IMR-90 (cell line): Measurements from ENCODE around the gene DNAJC13. TPM values are rescaled to one million over a fixed set of nuclear protein-coding genes. Genes with fewer than 3 reads are reported as not detected.

Source experiments
- ATAC-seq: fragments of 200-7000 bp; cut with Tn5 transposase; 2 replicates; pipeline ENCODE4 v1.9.1; 2020; ENCODE audit warnings: low read depth, mild to moderate bottlenecking, moderate library complexity
- BruUV-seq: library from RNA; stranded (reverse); fragments of 400-500 nt; replicated peaks from 2 replicates; lab custom pipeline; 2021; lab: Mats Ljungman, UMichigan
- CTCF ChIA-PET: fragments of 300-600 bp; formaldehyde crosslinking; extraction: SDS; loops from one replicate; lab custom pipeline; 2021; ENCODE audit warnings: antibody characterized with exemption; lab: Yijun Ruan, JAX
- POLR2A ChIA-PET: fragments of 300-600 bp; sonication (Branson Sonifier 250); formaldehyde crosslinking; loops from one replicate; lab custom pipeline; 2022; ENCODE audit warnings: antibody characterized with exemption; ENCODE audit not compliant: unreplicated experiment; lab: Charles Lee
- DNase-seq: peaks from one replicate; pipeline ENCODE4 v3.0.0; 2013
- H2AFZ ChIP-seq: replicated peaks from 2 replicates; pipeline ENCODE3; 2013; ENCODE audit warnings: low read length, mild to moderate bottlenecking; ENCODE audit not compliant: poor library complexity
- H2AK5ac ChIP-seq: 2 replicates; pipeline ENCODE4 v1.6.1; 2013; ENCODE audit warnings: low read depth, low read length, inconsistent platforms
- H2AK9ac ChIP-seq: replicated peaks from 2 replicates; pipeline ENCODE3; 2013; ENCODE audit warnings: mild to moderate bottlenecking, low read depth, low read length, moderate library complexity; ENCODE audit not compliant: poor library complexity
- H2BK120ac ChIP-seq: 2 replicates; pipeline ENCODE4 v1.6.1; 2013; ENCODE audit warnings: low read depth, low read length, inconsistent platforms
- H2BK15ac ChIP-seq: 3 replicates; pipeline ENCODE4 v1.6.1; 2013; ENCODE audit warnings: low read depth, low read length, inconsistent platforms
- H2BK20ac ChIP-seq: 2 replicates; pipeline ENCODE4 v1.6.1; 2013; ENCODE audit warnings: low read depth, mild to moderate bottlenecking, inconsistent platforms, low read length, moderate library complexity
- H2BK5ac ChIP-seq: 2 replicates; pipeline ENCODE4 v1.6.1; 2013; ENCODE audit warnings: mild to moderate bottlenecking, low read depth, low read length, inconsistent platforms; ENCODE audit not compliant: poor library complexity, severe bottlenecking
- H3K14ac ChIP-seq: replicated peaks from 2 replicates; pipeline ENCODE4 v1.6.1; 2013; ENCODE audit warnings: low read depth, low read length, inconsistent platforms
- H3K18ac ChIP-seq: 2 replicates; pipeline ENCODE4 v1.6.1; 2013; ENCODE audit warnings: low read depth, low read length, control low read depth
- H3K23ac ChIP-seq: 2 replicates; pipeline ENCODE4 v1.6.1; 2013; ENCODE audit warnings: low read depth, low read length, inconsistent platforms
- H3K27ac ChIP-seq: 2 replicates; pipeline ENCODE4 v1.5.1; 2013; ENCODE audit warnings: mild to moderate bottlenecking, control low read depth, low read length; ENCODE audit not compliant: insufficient read depth
- H3K27me3 ChIP-seq: 2 replicates; pipeline ENCODE4 v1.6.1; 2013; ENCODE audit warnings: low read length; ENCODE audit not compliant: control insufficient read depth, insufficient read depth
- H3K36me3 ChIP-seq: 2 replicates; pipeline ENCODE4 v1.6.1; 2013; ENCODE audit warnings: low read length, mixed read lengths; ENCODE audit not compliant: control insufficient read depth, insufficient read depth
- H3K4ac ChIP-seq: 2 replicates; pipeline ENCODE4 v1.6.1; 2013; ENCODE audit warnings: low read depth, low read length, inconsistent platforms
- H3K4me1 ChIP-seq: 2 replicates; pipeline ENCODE4 v1.6.1; 2013; ENCODE audit warnings: low read length, mixed read lengths; ENCODE audit not compliant: control insufficient read depth, insufficient read depth
- H3K4me2 ChIP-seq: 2 replicates; pipeline ENCODE4 v1.6.1; 2013; ENCODE audit warnings: low read depth, mild to moderate bottlenecking, control low read depth, low read length, moderate library complexity
- H3K4me3 ChIP-seq: 2 replicates; pipeline ENCODE4 v1.5.1; 2013; ENCODE audit warnings: low read depth, mild to moderate bottlenecking, control low read depth, low read length, moderate library complexity; ENCODE audit not compliant: insufficient read depth
- H3K56ac ChIP-seq: 2 replicates; pipeline ENCODE4 v1.6.1; 2013; ENCODE audit warnings: low read length, inconsistent platforms; ENCODE audit not compliant: insufficient read depth; ENCODE audit errors: extremely low read depth
- H3K79me1 ChIP-seq, 2 experiments: 2 replicates each; pipeline ENCODE4 v1.6.1; 2013; ENCODE audit warnings: low read length in 2 of 2, inconsistent platforms in 1 of 2, low read depth in 1 of 2
- H3K9ac ChIP-seq: 2 replicates; pipeline ENCODE4 v1.6.1; 2013; ENCODE audit warnings: low read depth, low read length, control low read depth
- H3K9me1 ChIP-seq: 2 replicates; pipeline ENCODE4 v1.6.1; 2013; ENCODE audit warnings: low read length, inconsistent platforms; ENCODE audit not compliant: insufficient read depth
- H3K9me3 ChIP-seq: 2 replicates; pipeline ENCODE4 v1.6.1; 2013; ENCODE audit warnings: low read length; ENCODE audit not compliant: control insufficient read depth, insufficient read depth
- H4K20me1 ChIP-seq: 2 replicates; pipeline ENCODE4 v1.6.1; 2013; ENCODE audit warnings: low read length, inconsistent platforms; ENCODE audit not compliant: insufficient read depth
- H4K5ac ChIP-seq: 2 replicates; pipeline ENCODE4 v1.6.1; 2013; ENCODE audit warnings: mild to moderate bottlenecking, low read depth, low read length, control low read depth
- H4K8ac ChIP-seq, 2 experiments: 2 replicates each; pipeline ENCODE4 v1.6.1; 2013; ENCODE audit warnings: low read depth in 2 of 2, low read length in 2 of 2, control low read depth in 1 of 2, inconsistent platforms in 1 of 2
- H4K91ac ChIP-seq: 2 replicates; pipeline ENCODE4 v1.6.1; 2013; ENCODE audit warnings: low read depth, low read length, inconsistent platforms; ENCODE audit not compliant: insufficient read depth
- BHLHE40 ChIP-seq: fragments of 150-350 bp; IDR thresholded peaks from 2 replicates; pipeline ENCODE4 v1.6.1; 2016; ENCODE audit warnings: mild to moderate bottlenecking, low read depth, low read length
- CEBPB ChIP-seq: IDR thresholded peaks from 2 replicates; pipeline ENCODE4 v1.6.1; 2012; ENCODE audit warnings: low read depth, low read length, improper control_type of control experiment
- CHD1 ChIP-seq: IDR thresholded peaks from 2 replicates; pipeline ENCODE4 v1.6.1; 2012; ENCODE audit warnings: low read depth, low read length, improper control_type of control experiment
- CTCF ChIP-seq: conservative IDR thresholded peaks from 2 replicates; pipeline ENCODE4 v1.5.1; 2012; ENCODE audit warnings: mild to moderate bottlenecking, low read depth, low read length, improper control_type of control experiment
- ELK1 ChIP-seq: fragments of 150-350 bp; IDR thresholded peaks from 2 replicates; pipeline ENCODE4 v1.6.1; 2016; ENCODE audit warnings: low read depth, mild to moderate bottlenecking, low read length, moderate library complexity, borderline replicate concordance
- FOS ChIP-seq: fragments of 150-350 bp; IDR thresholded peaks from 2 replicates; pipeline ENCODE4 v1.6.1; 2016; ENCODE audit warnings: low read depth, low read length
- MAFK ChIP-seq: IDR thresholded peaks from 2 replicates; pipeline ENCODE4 v1.6.1; 2012; ENCODE audit warnings: low read depth, low read length, improper control_type of control experiment
- MAZ ChIP-seq: IDR thresholded peaks from 2 replicates; pipeline ENCODE4 v1.6.1; 2012; ENCODE audit warnings: low read depth, mild to moderate bottlenecking, low read length, improper control_type of control experiment, moderate library complexity, borderline replicate concordance
- MXI1 ChIP-seq: IDR thresholded peaks from 2 replicates; pipeline ENCODE4 v1.6.1; 2012; ENCODE audit warnings: low read depth, mild to moderate bottlenecking, low read length, moderate library complexity, borderline replicate concordance
- NFE2L2 ChIP-seq: fragments of 150-350 bp; IDR thresholded peaks from 2 replicates; pipeline ENCODE4 v1.6.1; 2016; ENCODE audit warnings: low read depth, mild to moderate bottlenecking, low read length
- POLR2A ChIP-seq: IDR thresholded peaks from 2 replicates; pipeline ENCODE4 v1.6.1; 2012; ENCODE audit warnings: mild to moderate bottlenecking, low read depth, low read length
- RAD21 ChIP-seq: IDR thresholded peaks from 2 replicates; pipeline ENCODE4 v1.6.1; 2012; ENCODE audit warnings: low read length, improper control_type of control experiment
- RCOR1 ChIP-seq: IDR thresholded peaks from 2 replicates; pipeline ENCODE4 v1.6.1; 2012; ENCODE audit warnings: mild to moderate bottlenecking, low read length, improper control_type of control experiment; ENCODE audit not compliant: insufficient replicate concordance
- RFX5 ChIP-seq: IDR thresholded peaks from 2 replicates; pipeline ENCODE4 v1.8.0; 2012; ENCODE audit warnings: low read depth, mild to moderate bottlenecking, low read length, moderate library complexity
- SMC3 ChIP-seq: fragments of 150-350 bp; IDR thresholded peaks from 2 replicates; pipeline ENCODE4 v1.6.1; 2016; ENCODE audit warnings: low read depth, mild to moderate bottlenecking, antibody characterized with exemption, low read length, moderate library complexity
- WGBS, 2 experiments: methylation state at CpG; one replicate each; pipeline versions ENCODE4 v1.1.5 to v1.1.7; 2013; ENCODE audit warnings: missing lambda C conversion rate in 2 of 2; ENCODE audit not compliant: insufficient read length in 1 of 2; ENCODE audit errors: extremely low coverage in 2 of 2; 5-methylcytosine and 5-hydroxymethylcytosine counted together
- dilution Hi-C: fragments of 300-500 bp; cut with HindIII; formaldehyde crosslinking; loops from one replicate; pipeline ENCODE4 v1.14.3; 2018; ENCODE audit warnings: low sequenced_read_pairs; ENCODE audit not compliant: unreplicated experiment
- in situ Hi-C: fragments of 300-500 bp; cut with MboI; formaldehyde crosslinking; loops from 3 replicates; pipeline ENCODE4 v1.14.3; 2019; ENCODE audit warnings: low sequenced_read_pairs, inconsistent platforms, mixed read lengths
- intact Hi-C: fragments of 100-400 bp; cut with micrococcal nuclease; formaldehyde crosslinking; loops from 2 replicates; pipeline ENCODE4 v1.10.0; 2022
- polyA plus RNA-seq, 3 experiments: library from polyadenylated mRNA; depleted of rRNA; stranded (reverse); fragments of >200 nt; gene quantifications; 2 replicates each; pipeline ENCODE4 v1.2.3, GENCODE V29; 2012; ENCODE audit warnings: low replicate concordance in 1 of 3
- total RNA-seq: library from RNA; depleted of rRNA; stranded (reverse); fragments of >200 nt; gene quantifications from 2 replicates; pipeline ENCODE4 v1.2.3, GENCODE V29; 2012
- TF ChIP-seq, protein P1 (sequence below): fragments of 150-350 bp; IDR thresholded peaks from 2 replicates; pipeline ENCODE4 v1.6.1; 2017; ENCODE audit warnings: mild to moderate bottlenecking, antibody characterized with exemption, low read length, low read depth

The DNAJC13 gene
- total and polyA plus RNA-seq, 2 of the 4 experiments (the other 2 are of a cell fraction), result 16.4 to 48.6 TPM

GRCh38 chr3:132378048-132378762 is 39.1 kb upstream of the DNAJC13 start:
- no peak overlapping the region for H3K4me3 ChIP-seq
- H3K79me1 ChIP-seq, result no peaks in the 10 kb centered on the region
- no peak overlapping the region for H2AFZ ChIP-seq
- CTCF ChIA-PET, result no interaction called here
- in situ Hi-C loops, result no loop called here
- H3K9ac ChIP-seq, result no peak overlapping the region
- H4K8ac ChIP-seq, result no peak overlapping the region
- H2BK120ac ChIP-seq, result no peak overlapping the region
- no peak for TF ChIP-seq FOS
- no peak for TF ChIP-seq ELK1
- no peak for TF ChIP-seq POLR2A
- TF ChIP-seq BHLHE40, result no peak
- no peak for TF ChIP-seq CHD1
- no peak for TF ChIP-seq RAD21
- TF ChIP-seq, protein P1, sequence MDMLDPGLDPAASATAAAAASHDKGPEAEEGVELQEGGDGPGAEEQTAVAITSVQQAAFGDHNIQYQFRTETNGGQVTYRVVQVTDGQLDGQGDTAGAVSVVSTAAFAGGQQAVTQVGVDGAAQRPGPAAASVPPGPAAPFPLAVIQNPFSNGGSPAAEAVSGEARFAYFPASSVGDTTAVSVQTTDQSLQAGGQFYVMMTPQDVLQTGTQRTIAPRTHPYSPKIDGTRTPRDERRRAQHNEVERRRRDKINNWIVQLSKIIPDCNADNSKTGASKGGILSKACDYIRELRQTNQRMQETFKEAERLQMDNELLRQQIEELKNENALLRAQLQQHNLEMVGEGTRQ, result no peak
- TF ChIP-seq MAFK, result no peak
- no peak for TF ChIP-seq RCOR1
- no peak for TF ChIP-seq CEBPB
- TF ChIP-seq MAZ, result no peak
- no peak for TF ChIP-seq SMC3
- TF ChIP-seq CTCF, result no peak
- no peak for TF ChIP-seq RFX5
- TF ChIP-seq MXI1, result no peak
- no peak for TF ChIP-seq NFE2L2
- no peak overlapping the region for H2BK15ac ChIP-seq
- no peaks in the 10 kb centered on the region for H3K9me3 ChIP-seq
- H3K27me3 ChIP-seq, result peaks cover 1% of the 10 kb centered on the region; the same call in 1 of the 2 replicates
- H3K27ac ChIP-seq, result no peak overlapping the region
- DNase-seq (no peak), ATAC-seq (no peak)
- H2BK20ac ChIP-seq, result no peak overlapping the region
- no peaks in the 10 kb centered on the region for H3K9me1 ChIP-seq
- H3K4ac ChIP-seq, result no peak overlapping the region
- H4K20me1 ChIP-seq, result no peaks in the 10 kb centered on the region
- no peaks in the 10 kb centered on the region for H3K36me3 ChIP-seq
- no peak overlapping the region for H4K91ac ChIP-seq
- no TSS peak for BruUV-seq
- dilution Hi-C loops, result no loop called here
- no peak overlapping the region for H2AK9ac ChIP-seq
- H2AK5ac ChIP-seq, result no peak overlapping the region
- no peak overlapping the region for H3K23ac ChIP-seq
- WGBS, 2 experiments, result no CpG with 5 or more reads among the region's 2 CpGs
- H3K4me1 ChIP-seq, result no peaks in the 10 kb centered on the region
- POLR2A ChIA-PET, result no interaction called here
- no peak overlapping the region for H4K5ac ChIP-seq
- H3K14ac ChIP-seq, result no peak overlapping the region
- H3K56ac ChIP-seq, result no peak overlapping the region
- intact Hi-C loops, result no loop called here
- no peak overlapping the region for H2BK5ac ChIP-seq
- no peak overlapping the region for H3K18ac ChIP-seq
- no peak overlapping the region for H3K4me2 ChIP-seq
